Endothelial cell of umbilical vein (primary cell): ENCODE data around the gene ITFG1. TPM values are rescaled to one million over a fixed set of nuclear protein-coding genes. Genes with fewer than 3 reads are reported as not detected.

Experiments used
- BruUV-seq: library from RNA; stranded (reverse); fragments of 400-500 nt; replicated peaks from 2 replicates; lab custom pipeline; 2021; lab: Mats Ljungman, UMichigan
- CTCF ChIA-PET: fragments of 300-600, 350-600 bp; sonication (Branson Sonifier 250); formaldehyde crosslinking; loops from one replicate; lab custom pipeline; 2021; ENCODE audit warnings: antibody characterized with exemption, inconsistent platforms; lab: Charles Lee
- POLR2A ChIA-PET: fragments of 300-600, 350-600 bp; sonication (Branson Sonifier 250); formaldehyde crosslinking; loops from one replicate; lab custom pipeline; 2021; ENCODE audit warnings: antibody characterized with exemption, inconsistent platforms; lab: Charles Lee
- DNase-seq: peaks from one replicate; pipeline ENCODE4 v3.0.0-alpha.2; 2011; ENCODE audit warnings: low read depth, low spot score
- FAIRE-seq: peaks from 2 replicates; lab custom pipeline; 2011; peaks lifted over from hg19 to GRCh38; lab: Jason Lieb, UNC
- H2AFZ ChIP-seq: 2 replicates; pipeline ENCODE4 v1.6.0; 2012; ENCODE audit warnings: low read depth, low read length, control low read depth, inconsistent platforms
- H3K27ac ChIP-seq: 2 replicates; pipeline ENCODE4 v1.5.1; 2011; ENCODE audit warnings: low read depth, mild to moderate bottlenecking, control low read depth, low read length, moderate library complexity; ENCODE audit not compliant: insufficient read depth
- H3K27me3 ChIP-seq, 2 experiments: 2 replicates each; pipeline versions ENCODE4 v1.6.0 to v1.6.1; 2011; ENCODE audit warnings: low read length in 2 of 2, mixed read lengths in 1 of 2; ENCODE audit not compliant: control insufficient read depth in 2 of 2, insufficient read depth in 2 of 2
- H3K36me3 ChIP-seq, 2 experiments: 2 replicates in 1 of 2; 3 replicates in 1 of 2; pipeline ENCODE4 v1.5.1; 2011; ENCODE audit warnings: low read length in 2 of 2, mild to moderate bottlenecking in 1 of 2, moderate library complexity in 1 of 2; ENCODE audit not compliant: control insufficient read depth in 2 of 2, insufficient read depth in 2 of 2; ENCODE audit errors: extremely low read depth in 1 of 2
- H3K4me1 ChIP-seq: 3 replicates; pipeline ENCODE4 v1.5.1; 2011; ENCODE audit warnings: mild to moderate bottlenecking, low read length; ENCODE audit not compliant: control insufficient read depth, insufficient read depth; ENCODE audit errors: extremely low read depth
- H3K4me2 ChIP-seq: 2 replicates; pipeline ENCODE4 v1.6.1; 2011; ENCODE audit warnings: low read length, control low read depth, mixed read lengths; ENCODE audit not compliant: insufficient read depth
- H3K4me3 ChIP-seq, 3 experiments: fragments of 200-600 bp in 1 of 3; sonication (generic), shearing (Covaris generic) in 1 of 3; replicated peaks in 1 of 3; 2 replicates each; pipeline ENCODE4 v1.5.1; 2011 to 2016; ENCODE audit warnings: control low read depth in 3 of 3, low read length in 3 of 3, mild to moderate bottlenecking in 2 of 3, inconsistent platforms in 1 of 3, low read depth in 1 of 3, moderate library complexity in 1 of 3; ENCODE audit not compliant: insufficient read depth in 1 of 3
- H3K79me2 ChIP-seq: 2 replicates; pipeline ENCODE4 v1.6.0; 2012; ENCODE audit warnings: low read length, inconsistent platforms; ENCODE audit not compliant: control insufficient read depth, insufficient read depth
- H3K9ac ChIP-seq: replicated peaks from 2 replicates; pipeline ENCODE3; 2011; ENCODE audit warnings: low read length, control low read depth; ENCODE audit not compliant: insufficient read depth; ENCODE audit errors: extremely low read depth
- H3K9me1 ChIP-seq: replicated peaks from 3 replicates; pipeline ENCODE4 v1.6.0; 2011; ENCODE audit warnings: mild to moderate bottlenecking, low read length; ENCODE audit not compliant: control insufficient read depth, insufficient read depth; ENCODE audit errors: extremely low read depth
- H3K9me3 ChIP-seq: replicated peaks from 2 replicates; pipeline ENCODE4 v1.5.1; 2012; ENCODE audit warnings: low read length, inconsistent platforms; ENCODE audit not compliant: control insufficient read depth, insufficient read depth
- H4K20me1 ChIP-seq: replicated peaks from 2 replicates; pipeline ENCODE3; 2011; ENCODE audit warnings: mild to moderate bottlenecking, low read length; ENCODE audit not compliant: control insufficient read depth, insufficient read depth; ENCODE audit errors: extremely low read depth
- CTCF ChIP-seq, 2 donors: IDR thresholded peaks; 1 replicate in 1 of 2; 2 replicates in 1 of 2; pipeline ENCODE4 v1.5.1; 2011; ENCODE audit warnings: low read length in 2 of 2, mild to moderate bottlenecking in 2 of 2, moderate library complexity in 2 of 2, control low read depth in 1 of 2, inconsistent platforms in 1 of 2, low read depth in 1 of 2; ENCODE audit not compliant: insufficient read depth in 1 of 2; ENCODE audit errors: extremely low read depth in 1 of 2
- EZH2 ChIP-seq: IDR thresholded peaks from 2 replicates; pipeline ENCODE4 v1.6.1; 2012; ENCODE audit warnings: borderline replicate concordance, low read depth, mild to moderate bottlenecking, moderate library complexity, low read length, inconsistent platforms; ENCODE audit not compliant: severe bottlenecking
- FOS ChIP-seq: IDR thresholded peaks from 2 replicates; pipeline ENCODE4 v1.6.1; 2011; ENCODE audit warnings: mild to moderate bottlenecking, low read length, moderate library complexity, borderline replicate concordance; ENCODE audit not compliant: insufficient read depth
- GATA2 ChIP-seq: IDR thresholded peaks from 2 replicates; pipeline ENCODE4 v1.7.0; 2011; ENCODE audit warnings: low read depth, mild to moderate bottlenecking, moderate library complexity, mixed read lengths, low read length; ENCODE audit not compliant: insufficient read length, insufficient read depth
- JUN ChIP-seq: IDR thresholded peaks from 2 replicates; pipeline ENCODE4 v1.6.1; 2011; ENCODE audit warnings: borderline replicate concordance, low read depth; ENCODE audit not compliant: insufficient read length, insufficient read depth
- MYC ChIP-seq: IDR thresholded peaks from one replicate; pipeline ENCODE4 v1.6.1; 2011; ENCODE audit warnings: mild to moderate bottlenecking, low read depth, low read length
- POLR2A ChIP-seq: IDR thresholded peaks from 2 replicates; pipeline ENCODE4 v1.6.1; 2012; ENCODE audit warnings: low read depth, mild to moderate bottlenecking, control low read depth, low read length
- POLR2AphosphoS5 ChIP-seq: IDR thresholded peaks from 2 replicates; pipeline ENCODE4 v1.6.1; 2012; ENCODE audit warnings: low read depth, mild to moderate bottlenecking, control low read depth, low read length, moderate library complexity; ENCODE audit not compliant: insufficient read depth
- dilution Hi-C: fragments of 300-500 bp; cut with MboI; formaldehyde crosslinking; loops from one replicate; pipeline ENCODE4 v1.15.0; 2019; ENCODE audit warnings: low sequenced_read_pairs; ENCODE audit not compliant: extremely low pct_ligation_motif_present
- intact Hi-C: fragments of 100-400 bp; cut with micrococcal nuclease; formaldehyde crosslinking; loops from one replicate; pipeline ENCODE4 v1.10.0; 2022
- polyA plus RNA-seq, 4 experiments: library from polyadenylated mRNA; depleted of rRNA in 3 of 4; stranded (reverse) in 3 of 4; unstranded in 1 of 4; fragments of >200 nt; gene quantifications; 2 replicates each; pipeline versions ENCODE4 v1.2.1 to v1.2.3, GENCODE V29; 2011 to 2012; ENCODE audit warnings: missing spikeins in 1 of 4
- total RNA-seq: library from RNA; stranded (reverse); gene quantifications from 2 replicates; pipeline ENCODE4 v1.2.3, GENCODE V29; 2021
- TF ChIP-seq, protein P1 (sequence below): IDR thresholded peaks from 2 replicates; pipeline ENCODE4 v1.6.1; 2011; ENCODE audit not compliant: insufficient read depth, insufficient read length

The ITFG1 gene
- total and polyA plus RNA-seq, 2 donors (not counting 3 experiments of a cell fraction or from before 2014, with no cell fraction given), result 32.1 to 44.2 TPM

DNA sequence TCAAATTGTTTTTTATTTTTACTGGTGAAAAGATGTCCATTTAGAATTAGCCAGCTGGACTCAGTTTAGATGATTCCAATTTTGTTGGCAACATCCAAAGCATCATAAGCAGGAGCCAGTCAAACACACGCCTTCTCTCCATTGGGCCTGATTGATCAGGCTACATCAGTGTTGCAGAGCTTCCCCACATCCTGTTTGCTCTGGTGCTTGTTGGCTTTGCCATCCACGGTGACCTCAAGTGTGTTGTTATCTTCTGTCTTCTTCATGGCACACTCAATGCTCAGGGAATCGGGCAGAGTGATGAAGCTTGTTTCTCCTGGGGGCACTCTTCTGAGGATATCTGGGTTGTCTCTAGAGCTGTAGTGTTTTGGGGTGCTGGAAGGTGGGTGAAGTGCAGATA is 310.8 kb downstream of the ITFG1 start:
- no peak overlapping the region for H3K27ac ChIP-seq
- no peak for FAIRE-seq
- no peaks in the 10 kb centered on the region for H4K20me1 ChIP-seq
- dilution Hi-C loops, result no loop called here
- H3K9me3 ChIP-seq, result no peaks in the 10 kb centered on the region
- no peak overlapping the region for H3K4me3 ChIP-seq
- no peaks in the 10 kb centered on the region for H3K79me2 ChIP-seq
- CTCF ChIA-PET, result no interaction called here
- no TSS peak for BruUV-seq
- POLR2A ChIA-PET, result interaction anchor here (0.6 kb wide), 1 partner anchor 112 kb away, joined by 4 read pairs; no protein-coding TSS in a partner anchor
- H2AFZ ChIP-seq, result no peak overlapping the region
- H3K4me2 ChIP-seq, result no peak overlapping the region
- no peaks in the 10 kb centered on the region for H3K4me1 ChIP-seq
- no peaks in the 10 kb centered on the region for H3K9me1 ChIP-seq
- no peak overlapping the region for H3K9ac ChIP-seq
- H3K27me3 ChIP-seq, result no peaks in the 10 kb centered on the region
- TF ChIP-seq POLR2AphosphoS5 (no peak), EZH2 (no peak), MYC (no peak), POLR2A (no peak), GATA2 (no peak), JUN (no peak), CTCF (IDR thresholded peaks at IDR 0.05; ENCODE audit: extremely low read depth in 1 of 2, insufficient read depth in 1 of 2, low read depth in 1 of 2, low read length in 2 of 2) (no peak), FOS (no peak)
- TF ChIP-seq, protein P1, sequence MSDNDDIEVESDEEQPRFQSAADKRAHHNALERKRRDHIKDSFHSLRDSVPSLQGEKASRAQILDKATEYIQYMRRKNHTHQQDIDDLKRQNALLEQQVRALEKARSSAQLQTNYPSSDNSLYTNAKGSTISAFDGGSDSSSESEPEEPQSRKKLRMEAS, result no peak
- no peak for DNase-seq
- no peaks in the 10 kb centered on the region for H3K36me3 ChIP-seq
- intact Hi-C loops, result no loop called here
